ENCODE results near the gene SH2D4B. TPM values are rescaled to one million over a fixed set of nuclear protein-coding genes. Genes with fewer than 3 reads are reported as not detected.

Gene SH2D4B
- total RNA-seq, 1 experiment from 2014 or later, result 0.07 TPM

DNA sequence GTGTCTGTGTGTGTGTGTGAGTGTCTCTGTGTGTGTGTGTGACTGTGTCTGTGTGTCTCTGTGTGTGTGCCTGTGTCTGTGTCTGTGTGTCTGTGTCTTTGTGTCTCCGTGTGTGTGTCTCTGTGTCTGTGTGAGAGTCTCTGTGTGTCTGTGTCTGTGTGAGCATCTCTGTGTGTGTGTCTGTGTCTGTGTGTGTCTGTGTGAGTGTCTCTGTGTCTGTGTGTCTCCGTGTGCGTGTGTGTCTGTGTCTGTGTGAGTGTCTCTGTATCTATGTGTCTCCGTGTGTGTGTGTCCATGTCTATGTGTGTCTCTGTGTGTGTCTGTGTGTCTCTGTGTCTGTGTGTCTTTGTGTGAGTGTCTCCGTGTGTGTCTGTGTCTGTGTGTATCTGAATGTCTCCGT is 120.4 kb downstream of the SH2D4B start:
- no peaks in the 10 kb centered on the region for H3K79me1 ChIP-seq (ENCODE audit: insufficient read depth, low read depth, low read length, poor library complexity, severe bottlenecking)
- no peak overlapping the region for H2BK20ac ChIP-seq (ENCODE audit: low read depth, low read length, poor library complexity, severe bottlenecking)
- no peak overlapping the region for H3K4me2 ChIP-seq (ENCODE audit: insufficient read depth, insufficient read length, low read length)
- no peak overlapping the region for H3T11ph ChIP-seq (ENCODE audit: low read length)
- no peak overlapping the region for H3K27ac ChIP-seq (ENCODE audit: insufficient read length, low read depth, low read length)
- H4K20me1 ChIP-seq (ENCODE audit: control insufficient read depth, insufficient read depth, insufficient read length), result no peaks in the 10 kb centered on the region
- H3K18ac ChIP-seq (ENCODE audit: insufficient read length, low read depth, low read length), result no peak overlapping the region
- no peaks in the 10 kb centered on the region for H3K79me2 ChIP-seq (ENCODE audit: insufficient read depth, low read length)
- DNase-seq, result no peak
- no peak overlapping the region for H2BK15ac ChIP-seq (ENCODE audit: low read depth, low read length)
- peaks cover 0 to 13% of the 10 kb centered on the region in 2 experiments; a peak in 4 of 5 replicates for H3K9me3 Mint-ChIP-seq
- no peak overlapping the region for H3K23ac ChIP-seq (ENCODE audit: insufficient read length, low read depth, low read length)
- no peak overlapping the region for H3K9ac ChIP-seq (ENCODE audit: extremely low read depth, insufficient read length, low read length)
- no peak overlapping the region for H4K8ac ChIP-seq (replicated peaks; ENCODE audit: insufficient read length, low read depth, low read length)
- H3K4me1 Mint-ChIP-seq, result peaks cover 0 to 3% of the 10 kb centered on the region in 2 experiments; a peak in 1 of 4 replicates
- peaks cover 11% of the 10 kb centered on the region for H3K9me3 ChIP-seq (ENCODE audit: control insufficient read depth, low read depth, low read length)
- no peak overlapping the region for H2AFZ ChIP-seq (ENCODE audit: low read length)
- H3K4ac ChIP-seq (ENCODE audit: low read depth, low read length), result no peak overlapping the region
- H3K56ac ChIP-seq (ENCODE audit: insufficient read length, low read depth, low read length), result no peak overlapping the region
- H3K36me3 Mint-ChIP-seq (ENCODE audit: insufficient read depth in 1 of 3, low read depth in 3 of 3), result peaks cover 0 to 3% (median 0%) of the 10 kb centered on the region in 3 experiments; a peak in 4 of 7 replicates
- TF ChIP-seq, protein P1, sequence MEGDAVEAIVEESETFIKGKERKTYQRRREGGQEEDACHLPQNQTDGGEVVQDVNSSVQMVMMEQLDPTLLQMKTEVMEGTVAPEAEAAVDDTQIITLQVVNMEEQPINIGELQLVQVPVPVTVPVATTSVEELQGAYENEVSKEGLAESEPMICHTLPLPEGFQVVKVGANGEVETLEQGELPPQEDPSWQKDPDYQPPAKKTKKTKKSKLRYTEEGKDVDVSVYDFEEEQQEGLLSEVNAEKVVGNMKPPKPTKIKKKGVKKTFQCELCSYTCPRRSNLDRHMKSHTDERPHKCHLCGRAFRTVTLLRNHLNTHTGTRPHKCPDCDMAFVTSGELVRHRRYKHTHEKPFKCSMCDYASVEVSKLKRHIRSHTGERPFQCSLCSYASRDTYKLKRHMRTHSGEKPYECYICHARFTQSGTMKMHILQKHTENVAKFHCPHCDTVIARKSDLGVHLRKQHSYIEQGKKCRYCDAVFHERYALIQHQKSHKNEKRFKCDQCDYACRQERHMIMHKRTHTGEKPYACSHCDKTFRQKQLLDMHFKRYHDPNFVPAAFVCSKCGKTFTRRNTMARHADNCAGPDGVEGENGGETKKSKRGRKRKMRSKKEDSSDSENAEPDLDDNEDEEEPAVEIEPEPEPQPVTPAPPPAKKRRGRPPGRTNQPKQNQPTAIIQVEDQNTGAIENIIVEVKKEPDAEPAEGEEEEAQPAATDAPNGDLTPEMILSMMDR (conservative IDR thresholded peaks at IDR 0.05), result no peak
- H3K4me3 Mint-ChIP-seq, result no peak overlapping the region
- H3K27me3 Mint-ChIP-seq (ENCODE audit: low read depth), result no peaks in the 10 kb centered on the region; the same call in 1 of the 2 replicates
- no peaks in the 10 kb centered on the region for H3K27me3 ChIP-seq (ENCODE audit: insufficient read depth, low read length)
- no peak overlapping the region for H2BK5ac ChIP-seq (ENCODE audit: insufficient read length, low read length)
- H3K27ac Mint-ChIP-seq, result no peak overlapping the region
- H3K14ac ChIP-seq (ENCODE audit: insufficient read depth, low read length), result no peak overlapping the region
- no peak overlapping the region for H2BK12ac ChIP-seq (ENCODE audit: insufficient read length, low read depth, low read length)
- H3K4me1 ChIP-seq (ENCODE audit: insufficient read depth, low read length), result no peaks in the 10 kb centered on the region
- H2BK120ac ChIP-seq (ENCODE audit: low read depth, low read length, poor library complexity, severe bottlenecking), result no peak overlapping the region
- H4K5ac ChIP-seq (ENCODE audit: insufficient read length, low read depth, low read length), result no peak overlapping the region
- H2AK5ac ChIP-seq (ENCODE audit: insufficient read length, low read length), result no peak overlapping the region
- no peak overlapping the region for H4K91ac ChIP-seq (ENCODE audit: insufficient read length, low read depth, low read length)
- no CpG with 5 or more reads among the region's 6 CpGs for WGBS (ENCODE audit: extremely low coverage, insufficient read length, low lambda C conversion rate)
- H3K23me2 ChIP-seq (ENCODE audit: insufficient read length, low read depth, low read length, poor library complexity, severe bottlenecking), result no peaks in the 10 kb centered on the region
